H1 (cell line): ENCODE measurements around the gene ZCCHC17. TPM values are rescaled to one million over a fixed set of nuclear protein-coding genes. Genes with fewer than 3 reads are reported as not detected.

Experiments
- ASH2L ChIP-seq: fragments of 200-600, 300-600 bp; sonication (generic); IDR thresholded peaks from one replicate; pipeline ENCODE4 v1.7.1; 2017; ENCODE audit warnings: low read length
- ATF3 ChIP-seq: IDR thresholded peaks from 2 replicates; pipeline ENCODE4 v1.6.1; 2011; ENCODE audit warnings: low read depth, mild to moderate bottlenecking, low read length; ENCODE audit not compliant: insufficient read depth
- CEBPB ChIP-seq: IDR thresholded peaks from 2 replicates; pipeline ENCODE4 v1.6.1; 2012; ENCODE audit warnings: low read depth, low read length
- HDAC2 ChIP-seq, 2 experiments: fragments of 300-600 bp in 1 of 2; sonication (generic) in 1 of 2; IDR thresholded peaks; 2 replicates each; pipeline ENCODE4 v1.6.1; 2011 to 2012; ENCODE audit warnings: low read depth in 2 of 2, low read length in 2 of 2, mild to moderate bottlenecking in 2 of 2, moderate library complexity in 2 of 2, borderline replicate concordance in 1 of 2, inconsistent platforms in 1 of 2
- KDM4A ChIP-seq: IDR thresholded peaks from one replicate; pipeline ENCODE4 v1.7.1; 2012; ENCODE audit warnings: low read depth, mild to moderate bottlenecking, moderate library complexity, low read length, inconsistent platforms; ENCODE audit not compliant: severe bottlenecking
- RBBP5 ChIP-seq: IDR thresholded peaks from 2 replicates; pipeline ENCODE4 v1.7.1; 2012; ENCODE audit warnings: low read depth, mild to moderate bottlenecking, inconsistent platforms, low read length, moderate library complexity, borderline replicate concordance
- polyA plus RNA-seq, 7 experiments: library from polyadenylated mRNA; depleted of rRNA in 3 of 7; stranded (reverse) in 5 of 7; unstranded in 2 of 7; fragments of >200 nt in 5 of 7; fragments of 200-250 nt in 2 of 7; gene quantifications; 1 replicate in 5 of 7; 2 replicates in 1 of 7; 4 replicates in 1 of 7; pipeline versions ENCODE4 v1.2.1 to v1.2.3, GENCODE V29; 2011 to 2013; ENCODE audit warnings: missing spikeins in 2 of 7, mixed read lengths in 2 of 7
- total RNA-seq: library from RNA; stranded (reverse); fragmentation: NEBNext Ultra II Directional; extraction: Animal tissue kit (Norgen Biotek cat#: 25700); gene quantifications from 2 replicates; pipeline ENCODE4 v1.2.1, GENCODE V29; 2021

ZCCHC17 gene
- total and polyA plus RNA-seq, 2 of the 8 experiments (the other 6 are each of a cell fraction or from before 2014, with no cell fraction given): 51.6 to 59.3 TPM

GRCh38 chr1:31397360-31398095 is 100.7 kb downstream of the ZCCHC17 start (continued):
- TF ChIP-seq RBBP5 (no peak), ASH2L (no peak), CEBPB (no peak), HDAC2 (IDR thresholded peaks at IDR 0.05; ENCODE audit: borderline replicate concordance in 1 of 2, low read depth in 2 of 2, low read length in 2 of 2) (no peak), ATF3 (no peak), KDM4A (no peak)
